HCT116 (cell line): ENCODE data around the gene PLAC9. TPM values are rescaled to one million over a fixed set of nuclear protein-coding genes. Genes with fewer than 3 reads are reported as not detected.

ENCODE experiments used
- ATAC-seq: fragments of 200-7000 bp; cut with Tn5 transposase; 2 replicates; pipeline ENCODE4 v1.9.1; 2020; ENCODE audit warnings: mild to moderate bottlenecking, moderate library complexity
- BruUV-seq: library from RNA; stranded (reverse); fragments of 400-500 nt; replicated peaks from 2 replicates; lab custom pipeline; 2021; lab: Mats Ljungman, UMichigan
- CTCF ChIA-PET: fragments of 300-600 bp; sonication (Branson Sonifier 250); formaldehyde crosslinking; loops from one replicate; lab custom pipeline; 2021; ENCODE audit warnings: antibody characterized with exemption; lab: Charles Lee
- POLR2A ChIA-PET: fragments of 300-600, 350-600 bp; sonication (Branson Sonifier 250); formaldehyde crosslinking; loops from one replicate; lab custom pipeline; 2021; ENCODE audit warnings: antibody characterized with exemption; lab: Charles Lee
- RAD21 ChIA-PET, 2 experiments: fragments of 300-600 bp; sonication (Branson Sonifier 250); formaldehyde crosslinking; loops; one replicate each; lab custom pipeline; 2023; ENCODE audit warnings: low total read pairs in 2 of 2; ENCODE audit not compliant: uncharacterized antibody in 2 of 2, unreplicated experiment in 2 of 2, low non-redundant PET in 1 of 2; lab: Charles Lee
- DNase-seq: peaks from one replicate; pipeline ENCODE4 v3.0.0-alpha.2; 2010; ENCODE audit warnings: low read depth, low spot score
- H2AFZ ChIP-seq: fragments of 200-600 bp; shearing (Covaris generic), sonication (generic); 2 replicates; pipeline ENCODE4 v1.6.1; 2017; ENCODE audit warnings: low read depth, mixed run types, mixed read lengths, antibody characterized with exemption, low read length; ENCODE audit not compliant: poor library complexity, severe bottlenecking
- H3K27ac ChIP-seq: 2 replicates; pipeline ENCODE4 v1.5.1; 2012; ENCODE audit warnings: low read depth, low read length
- H3K27me3 ChIP-seq: fragments of 200-600 bp; sonication (generic); 2 replicates; pipeline ENCODE4 v1.6.1; 2016; ENCODE audit warnings: mixed run types, low read length, mixed read lengths; ENCODE audit not compliant: insufficient read depth
- H3K36me3 ChIP-seq, 2 experiments: fragments of 200-500 bp in 1 of 2; fragments of 200-600 bp in 1 of 2; sonication (Bioruptor generic) in 1 of 2; sonication (generic) in 1 of 2; 2 replicates each; pipeline versions ENCODE4 v1.5.1 to v1.6.1; 2014 to 2016; ENCODE audit warnings: low read length in 2 of 2, inconsistent platforms in 1 of 2, mixed read lengths in 1 of 2, mixed run types in 1 of 2; ENCODE audit not compliant: insufficient read depth in 2 of 2, control insufficient read depth in 1 of 2
- H3K4me1 ChIP-seq, 2 experiments: fragments of 200-600 bp in 1 of 2; sonication (generic) in 1 of 2; 2 replicates each; pipeline versions ENCODE4 v1.5.1 to v1.6.1; 2012 to 2017; ENCODE audit warnings: low read length in 2 of 2, inconsistent platforms in 1 of 2, mild to moderate bottlenecking in 1 of 2, mixed read lengths in 1 of 2, mixed run types in 1 of 2, moderate library complexity in 1 of 2; ENCODE audit not compliant: insufficient read depth in 2 of 2, control insufficient read depth in 1 of 2
- H3K4me2 ChIP-seq: fragments of 200-600 bp; sonication (generic); 2 replicates; pipeline ENCODE4 v1.6.1; 2017; ENCODE audit warnings: mixed run types, low read length, mixed read lengths
- H3K4me3 ChIP-seq, 2 experiments: fragments of 200-600 bp in 1 of 2; sonication (generic) in 1 of 2; replicated peaks in 1 of 2; 2 replicates each; pipeline ENCODE4 v1.5.1; 2011 to 2016; ENCODE audit warnings: low read length in 2 of 2, control low read depth in 1 of 2, low read depth in 1 of 2, mild to moderate bottlenecking in 1 of 2, mixed read lengths in 1 of 2, mixed run types in 1 of 2
- H3K79me2 ChIP-seq: fragments of 200-600 bp; sonication (generic); 2 replicates; pipeline ENCODE4 v1.6.1; 2017; ENCODE audit warnings: mild to moderate bottlenecking, mixed run types, low read length, moderate library complexity, mixed read lengths; ENCODE audit not compliant: insufficient read depth
- H3K9ac ChIP-seq: fragments of 200-600 bp; sonication (generic); 2 replicates; pipeline ENCODE4 v1.6.1; 2016; ENCODE audit warnings: low read length, mixed read lengths
- H3K9me2 ChIP-seq: fragments of 200-600 bp; sonication (generic), shearing (Covaris generic); 2 replicates; pipeline ENCODE4 v1.6.1; 2017; ENCODE audit warnings: mixed run types, mild to moderate bottlenecking, moderate library complexity; ENCODE audit not compliant: insufficient read depth
- H3K9me3 ChIP-seq, 2 experiments: fragments of 200-500 bp in 1 of 2; fragments of 200-600 bp in 1 of 2; sonication (Bioruptor generic) in 1 of 2; sonication (generic) in 1 of 2; 2 replicates each; pipeline ENCODE4 v1.6.1; 2014 to 2017; ENCODE audit warnings: low read length in 2 of 2, mixed read lengths in 2 of 2, inconsistent platforms in 1 of 2, low read depth in 1 of 2, mild to moderate bottlenecking in 1 of 2, mixed run types in 1 of 2, moderate library complexity in 1 of 2; ENCODE audit not compliant: control insufficient read depth in 1 of 2, insufficient read depth in 1 of 2
- H4K20me1 ChIP-seq: fragments of 200-600 bp; sonication (generic), shearing (Covaris generic); 2 replicates; pipeline ENCODE4 v1.6.1; 2017; ENCODE audit warnings: mixed run types, mild to moderate bottlenecking, moderate library complexity; ENCODE audit not compliant: insufficient read depth
- CEBPB ChIP-seq: IDR thresholded peaks from 2 replicates; pipeline ENCODE4 v1.6.1; 2012; ENCODE audit warnings: low read depth
- ELF1 ChIP-seq: IDR thresholded peaks from 2 replicates; pipeline ENCODE4 v1.6.1; 2012; ENCODE audit warnings: low read depth, borderline replicate concordance
- EZH2 ChIP-seq: fragments of 200-600 bp; sonication (generic); IDR thresholded peaks from 2 replicates; pipeline ENCODE4 v1.6.1; 2017; ENCODE audit warnings: antibody characterized with exemption, mixed run types
- FOSL1 ChIP-seq: IDR thresholded peaks from 2 replicates; pipeline ENCODE4 v1.6.1; 2012; ENCODE audit warnings: low read depth
- JUND ChIP-seq: IDR thresholded peaks from 2 replicates; pipeline ENCODE4 v1.6.1; 2012
- RAD21 ChIP-seq: IDR thresholded peaks from 2 replicates; pipeline ENCODE4 v1.6.1; 2012; ENCODE audit warnings: low read depth, mild to moderate bottlenecking
- REST ChIP-seq: IDR thresholded peaks from 2 replicates; pipeline ENCODE4 v1.6.1; 2012; ENCODE audit warnings: low read depth
- SP1 ChIP-seq: IDR thresholded peaks from 2 replicates; pipeline ENCODE4 v1.6.1; 2012; ENCODE audit warnings: low read depth
- TCF7L2 ChIP-seq: IDR thresholded peaks from 2 replicates; pipeline ENCODE4 v1.7.0; 2011; ENCODE audit warnings: borderline replicate concordance, inconsistent platforms; ENCODE audit not compliant: insufficient read depth, insufficient read length; ENCODE audit errors: extremely low read depth
- YY1 ChIP-seq: IDR thresholded peaks from 2 replicates; pipeline ENCODE4 v1.6.1; 2011; ENCODE audit warnings: low read length, low read depth, moderate library complexity, mild to moderate bottlenecking; ENCODE audit not compliant: insufficient replicate concordance; ENCODE audit errors: extremely low read depth
- intact Hi-C: fragments of 100-400 bp; cut with micrococcal nuclease; formaldehyde crosslinking; loops from 2 replicates; pipeline ENCODE4 v1.10.0; 2022
- total RNA-seq: library from RNA; stranded (reverse); gene quantifications from one replicate; pipeline ENCODE4 v1.2.1, GENCODE V29; 2021; ENCODE audit not compliant: unreplicated experiment
- TF ChIP-seq, protein P1 (sequence below): IDR thresholded peaks from 2 replicates; pipeline ENCODE4 v1.6.1; 2012
- TF ChIP-seq, protein P2 (sequence below), 3 experiments: fragments of 200-600 bp in 1 of 3; sonication (generic) in 1 of 3; IDR thresholded peaks in 2 of 3; conservative IDR thresholded peaks in 1 of 3; 2 replicates each; pipeline ENCODE4 v1.5.1; 2012 to 2017; ENCODE audit warnings: low read depth in 2 of 3, low read length in 2 of 3, antibody characterized with exemption in 1 of 3, borderline replicate concordance in 1 of 3, control low read depth in 1 of 3, mild to moderate bottlenecking in 1 of 3, mixed read lengths in 1 of 3, mixed run types in 1 of 3, moderate library complexity in 1 of 3; ENCODE audit not compliant: insufficient read depth in 1 of 3

PLAC9 gene
- total RNA-seq, 1 experiment from 2014 or later, result not detected

GRCh38 chr10:80173466-80173865, 40.9 kb downstream of the PLAC9 start:
- Histone ChIP-seq H3K4me2 (no peak overlapping the region), H3K9me3 (no peaks in the 10 kb centered on the region), H3K27ac (no peak overlapping the region), H4K20me1 (peaks cover 3% of the 10 kb centered on the region; the same call in 1 of the 2 replicates), H3K4me3 (no peak overlapping the region), H2AFZ (no peak overlapping the region), H3K36me3 (peaks cover 2 to 24% of the 10 kb centered on the region in 2 experiments; a peak in 3 of 4 replicates), H3K9ac (no peak overlapping the region), H3K79me2 (peaks cover 97% of the 10 kb centered on the region), H3K27me3 (no peaks in the 10 kb centered on the region), H3K4me1 (no peaks in the 10 kb centered on the region; a peak in 1 of 4 replicates), H3K9me2 (no peaks in the 10 kb centered on the region)
- no peak for TF ChIP-seq TCF7L2
- TF ChIP-seq RAD21, result no peak
- TF ChIP-seq, protein P1, sequence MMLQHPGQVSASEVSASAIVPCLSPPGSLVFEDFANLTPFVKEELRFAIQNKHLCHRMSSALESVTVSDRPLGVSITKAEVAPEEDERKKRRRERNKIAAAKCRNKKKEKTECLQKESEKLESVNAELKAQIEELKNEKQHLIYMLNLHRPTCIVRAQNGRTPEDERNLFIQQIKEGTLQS, result no peak
- ChIA-PET CTCF (no interaction called here), POLR2A (no interaction called here), RAD21 (no interaction called here)
- ATAC-seq (no peak), DNase-seq (no peak)
- BruUV-seq, result no TSS peak
- intact Hi-C loops, result no loop called here

DNA sequence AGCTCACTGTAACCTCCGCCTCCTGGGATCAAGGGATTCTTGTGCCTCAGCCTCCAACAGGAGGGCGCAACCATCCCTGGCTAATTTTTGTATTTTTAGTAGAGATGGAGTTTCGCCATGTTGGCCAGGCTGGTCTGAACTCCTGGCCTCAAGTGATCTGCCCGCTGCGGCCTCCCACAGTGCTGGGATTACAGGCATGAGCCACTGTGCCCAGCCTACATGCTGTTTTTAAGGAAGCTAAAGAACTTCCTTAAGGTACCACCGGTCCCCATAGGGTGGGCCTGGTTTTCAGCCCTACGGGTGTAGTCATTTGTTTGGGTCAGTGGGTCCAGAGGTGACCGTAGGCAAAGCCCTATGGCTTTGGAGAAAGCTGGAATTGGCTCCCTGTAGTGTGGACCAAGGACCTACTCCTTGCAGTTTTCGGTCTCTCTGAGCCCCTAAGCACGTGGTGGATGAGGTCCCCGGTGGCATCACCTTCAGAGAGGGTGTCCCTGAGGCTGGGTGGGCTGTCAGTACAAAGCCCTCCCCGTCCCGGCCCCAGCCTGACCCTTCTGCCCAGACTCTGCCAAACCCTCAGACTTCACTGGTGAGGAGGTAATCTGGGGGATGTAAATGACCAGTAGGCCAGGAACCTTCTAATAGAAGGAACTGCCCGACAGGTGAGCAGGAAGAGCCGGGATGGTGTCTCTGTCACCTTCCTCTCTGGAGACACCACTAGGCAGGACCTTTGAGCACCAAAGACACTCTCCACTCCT, 42.3 kb downstream of the PLAC9 start:
- no TSS peak for BruUV-seq
- no peak for TF ChIP-seq FOSL1
- TF ChIP-seq JUND, result no peak
- TF ChIP-seq EZH2, result no peak
- TF ChIP-seq YY1, result no peak
- no peak for TF ChIP-seq REST
- TF ChIP-seq ELF1, result no peak
- TF ChIP-seq, protein P2, sequence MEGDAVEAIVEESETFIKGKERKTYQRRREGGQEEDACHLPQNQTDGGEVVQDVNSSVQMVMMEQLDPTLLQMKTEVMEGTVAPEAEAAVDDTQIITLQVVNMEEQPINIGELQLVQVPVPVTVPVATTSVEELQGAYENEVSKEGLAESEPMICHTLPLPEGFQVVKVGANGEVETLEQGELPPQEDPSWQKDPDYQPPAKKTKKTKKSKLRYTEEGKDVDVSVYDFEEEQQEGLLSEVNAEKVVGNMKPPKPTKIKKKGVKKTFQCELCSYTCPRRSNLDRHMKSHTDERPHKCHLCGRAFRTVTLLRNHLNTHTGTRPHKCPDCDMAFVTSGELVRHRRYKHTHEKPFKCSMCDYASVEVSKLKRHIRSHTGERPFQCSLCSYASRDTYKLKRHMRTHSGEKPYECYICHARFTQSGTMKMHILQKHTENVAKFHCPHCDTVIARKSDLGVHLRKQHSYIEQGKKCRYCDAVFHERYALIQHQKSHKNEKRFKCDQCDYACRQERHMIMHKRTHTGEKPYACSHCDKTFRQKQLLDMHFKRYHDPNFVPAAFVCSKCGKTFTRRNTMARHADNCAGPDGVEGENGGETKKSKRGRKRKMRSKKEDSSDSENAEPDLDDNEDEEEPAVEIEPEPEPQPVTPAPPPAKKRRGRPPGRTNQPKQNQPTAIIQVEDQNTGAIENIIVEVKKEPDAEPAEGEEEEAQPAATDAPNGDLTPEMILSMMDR (IDR thresholded peaks at IDR 0.05 in 2 of 3, conservative IDR thresholded peaks at IDR 0.05 in 1 of 3; ENCODE audit: borderline replicate concordance in 1 of 3, insufficient read depth in 1 of 3, low read depth in 2 of 3, low read length in 2 of 3), result no peak
- TF ChIP-seq SP1, result no peak
- no peak for TF ChIP-seq CEBPB
- H3K4me3 ChIP-seq, result no peak overlapping the region
- no peaks in the 10 kb centered on the region for H3K9me2 ChIP-seq
- no peaks in the 10 kb centered on the region for H3K9me3 ChIP-seq
- CTCF ChIA-PET, result no interaction called here
- RAD21 ChIA-PET, result no interaction called here
- peaks cover 2 to 29% of the 10 kb centered on the region in 2 experiments; a peak in 2 of 4 replicates for H3K36me3 ChIP-seq
- no peak overlapping the region for H3K27ac ChIP-seq
- no peak for DNase-seq
- H4K20me1 ChIP-seq, result peaks cover 3% of the 10 kb centered on the region; the same call in 1 of the 2 replicates
- no peak overlapping the region for H3K9ac ChIP-seq
- no peak overlapping the region for H3K4me2 ChIP-seq
- no peak overlapping the region for H2AFZ ChIP-seq
- POLR2A ChIA-PET, result interaction anchor here (1.6 kb wide), 1 partner anchor 31 kb away, joined by 3 read pairs; the partner anchor contains the start of gene ANXA11
- intact Hi-C loops, result no loop called here
- H3K4me1 ChIP-seq, result no peaks in the 10 kb centered on the region; a peak in 1 of 4 replicates
- peaks cover 98% of the 10 kb centered on the region for H3K79me2 ChIP-seq
- ATAC-seq, result no peak
- H3K27me3 ChIP-seq, result no peaks in the 10 kb centered on the region
